Tibial artery (tissue), 4 donors: ENCODE measurements around the gene EXOSC5.

Experiments
- DNase-seq, 2 donors: peaks; one replicate each; pipeline ENCODE4 v3.0.0-alpha.2; 2019
- H3K27ac ChIP-seq, 2 donors: fragments of 200-600 bp; sonication (generic) in 1 of 2; 1 replicate in 1 of 2; 2 replicates in 1 of 2; pipeline ENCODE4 v1.5.1; 2018 to 2019; ENCODE audit warnings: mild to moderate bottlenecking in 1 of 2
- H3K27me3 ChIP-seq, 2 donors: fragments of 200-600 bp; sonication (generic) in 1 of 2; one replicate each; pipeline versions ENCODE4 v1.5.1 to v1.6.0; 2016 to 2019
- H3K36me3 ChIP-seq, 3 donors: fragments of 200-600 bp; sonication (generic) in 2 of 3; one replicate each; pipeline ENCODE4 v1.5.1; 2016 to 2019; ENCODE audit warnings: mild to moderate bottlenecking in 2 of 3
- H3K4me1 ChIP-seq, 4 donors: fragments of 200-600 bp; sonication (generic) in 2 of 4; 1 replicate in 3 of 4; 2 replicates in 1 of 4; pipeline ENCODE4 v1.5.1; 2016 to 2019
- H3K4me3 ChIP-seq, 2 donors: fragments of 200-600 bp; sonication (generic) in 1 of 2; 1 replicate in 1 of 2; 2 replicates in 1 of 2; pipeline ENCODE4 v1.5.1; 2018 to 2019; ENCODE audit warnings: mild to moderate bottlenecking in 2 of 2
- H3K9me3 ChIP-seq, 3 donors: fragments of 200-600 bp; sonication (generic) in 1 of 3; one replicate each; pipeline ENCODE4 v1.5.1; 2016 to 2019
- intact Hi-C: fragments of 100-400 bp; cut with DNase I; formaldehyde crosslinking; loops from one replicate; pipeline ENCODE4 v1.15.0; 2023; ENCODE audit warnings: low total_unique reads
- TF ChIP-seq, protein P1 (sequence below), 2 experiments: fragments of 200-600 bp in 1 of 2; fragments of 450-650 bp in 1 of 2; IDR thresholded peaks; one replicate each; pipeline ENCODE4 v1.5.1; 2017 to 2019; ENCODE audit warnings: antibody characterized with exemption in 2 of 2, mild to moderate bottlenecking in 1 of 2, moderate library complexity in 1 of 2

Gene EXOSC5

DNA sequence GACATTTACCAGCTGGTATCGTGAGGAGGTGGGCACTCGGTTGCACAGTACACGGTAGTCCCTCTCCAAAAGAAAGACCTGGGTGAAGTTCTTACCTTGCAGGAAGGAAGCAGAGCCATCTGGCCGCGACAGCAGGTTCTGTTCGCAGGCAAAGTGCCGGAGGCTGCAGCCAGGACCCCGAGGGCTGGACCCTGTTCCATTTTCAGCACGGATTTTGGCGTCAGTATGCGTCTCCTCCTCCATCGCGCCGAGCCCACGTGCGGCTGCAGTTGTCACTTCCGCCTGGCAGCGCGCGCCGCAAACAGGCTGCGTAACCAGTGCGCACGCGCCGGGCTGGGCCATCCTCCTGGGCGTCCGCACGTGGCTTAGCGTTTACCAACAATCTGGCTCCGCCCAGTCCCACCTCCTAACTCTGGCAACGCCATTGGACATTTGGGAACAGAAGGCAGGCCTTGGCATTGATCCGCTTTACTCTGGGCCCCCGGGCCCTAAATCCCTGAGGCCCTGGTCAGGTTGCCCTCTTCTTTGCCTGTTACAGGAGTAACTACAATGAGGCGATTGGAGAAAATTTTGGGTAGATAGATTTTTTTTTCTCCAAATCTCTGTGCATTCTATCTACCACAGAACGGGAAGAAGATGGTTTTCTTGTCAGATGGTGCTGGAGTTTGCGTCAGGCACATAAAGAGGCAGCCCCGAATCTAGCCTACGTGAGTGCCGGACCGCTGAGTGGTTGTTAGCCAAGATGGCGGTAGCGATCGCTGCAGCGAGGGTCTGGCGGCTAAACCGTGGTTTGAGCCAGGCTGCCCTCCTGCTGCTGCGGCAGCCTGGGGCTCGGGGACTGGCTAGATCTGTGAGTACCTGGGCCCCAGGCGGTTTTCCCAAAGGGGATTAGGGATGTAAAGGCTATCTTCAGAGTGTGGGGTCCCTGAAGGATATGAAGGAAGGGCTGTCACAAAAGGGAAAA lies at the start of gene EXOSC5, which contains the start of gene BCKDHA:
Gene EXOSC5 (minus strand): TSS at position 274 of the 964 bp plus-strand sequence. CDS start 31 bp downstream, at position 243.
Gene BCKDHA (plus strand): TSS at position 733 of the 964 bp plus-strand sequence. CDS start 10 bp downstream, at position 743.
- H3K9me3 ChIP-seq, result no peaks in the 10 kb centered on the region
- peaks cover 0 to 13% (median 8%) of the 10 kb centered on the region in 3 donors for H3K36me3 ChIP-seq
- no peaks in the 10 kb centered on the region for H3K27me3 ChIP-seq
- intact Hi-C loops, result no loop called here
- H3K4me1 ChIP-seq, result peaks cover 0 to 32% (median 20%) of the 10 kb centered on the region in 4 donors
- peak within 1 kb of the TSS; percentile 88 to 89 for H3K4me3 ChIP-seq
- TF ChIP-seq, protein P1, sequence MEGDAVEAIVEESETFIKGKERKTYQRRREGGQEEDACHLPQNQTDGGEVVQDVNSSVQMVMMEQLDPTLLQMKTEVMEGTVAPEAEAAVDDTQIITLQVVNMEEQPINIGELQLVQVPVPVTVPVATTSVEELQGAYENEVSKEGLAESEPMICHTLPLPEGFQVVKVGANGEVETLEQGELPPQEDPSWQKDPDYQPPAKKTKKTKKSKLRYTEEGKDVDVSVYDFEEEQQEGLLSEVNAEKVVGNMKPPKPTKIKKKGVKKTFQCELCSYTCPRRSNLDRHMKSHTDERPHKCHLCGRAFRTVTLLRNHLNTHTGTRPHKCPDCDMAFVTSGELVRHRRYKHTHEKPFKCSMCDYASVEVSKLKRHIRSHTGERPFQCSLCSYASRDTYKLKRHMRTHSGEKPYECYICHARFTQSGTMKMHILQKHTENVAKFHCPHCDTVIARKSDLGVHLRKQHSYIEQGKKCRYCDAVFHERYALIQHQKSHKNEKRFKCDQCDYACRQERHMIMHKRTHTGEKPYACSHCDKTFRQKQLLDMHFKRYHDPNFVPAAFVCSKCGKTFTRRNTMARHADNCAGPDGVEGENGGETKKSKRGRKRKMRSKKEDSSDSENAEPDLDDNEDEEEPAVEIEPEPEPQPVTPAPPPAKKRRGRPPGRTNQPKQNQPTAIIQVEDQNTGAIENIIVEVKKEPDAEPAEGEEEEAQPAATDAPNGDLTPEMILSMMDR (IDR thresholded peaks at IDR 0.05), result no peak
- peak; percentile 99 to 100 for DNase-seq
- peak within 1 kb of the TSS; percentile 94 to 96 for H3K27ac ChIP-seq

DNA sequence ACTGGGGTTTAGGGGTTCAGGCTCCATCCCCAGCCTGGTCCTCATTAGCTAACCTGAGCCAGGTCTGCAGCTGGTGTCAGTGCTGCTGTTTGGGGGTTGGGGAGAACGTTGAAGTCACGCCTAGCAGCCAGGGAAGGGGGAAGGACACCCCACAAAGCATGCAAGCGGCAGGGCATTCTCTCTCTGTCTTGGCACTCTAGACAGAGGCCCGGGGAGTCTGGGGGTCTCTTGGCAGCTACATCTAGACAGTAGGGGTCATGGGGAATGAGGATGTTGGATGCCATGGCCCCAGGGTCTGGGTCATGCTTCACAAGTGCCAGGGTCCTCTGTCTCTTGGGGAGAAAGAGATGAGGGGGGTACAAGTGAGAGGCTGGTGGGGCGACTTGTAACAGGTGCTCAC lies 48.4 kb upstream of the EXOSC5 start:
- Histone ChIP-seq H3K9me3 (no peaks in the 10 kb centered on the region), H3K36me3 (no peaks in the 10 kb centered on the region), H3K27me3 (peaks cover 0 to 29% of the 10 kb centered on the region in 2 donors), H3K27ac (no peak overlapping the region), H3K4me1 (peaks cover 0 to 10% (median 3%) of the 10 kb centered on the region in 4 donors), H3K4me3 (no peak overlapping the region)
- intact Hi-C loops, result no loop called here
- DNase-seq, result no peak
- TF ChIP-seq, protein P1 (IDR thresholded peaks at IDR 0.05), result no peak

DNA sequence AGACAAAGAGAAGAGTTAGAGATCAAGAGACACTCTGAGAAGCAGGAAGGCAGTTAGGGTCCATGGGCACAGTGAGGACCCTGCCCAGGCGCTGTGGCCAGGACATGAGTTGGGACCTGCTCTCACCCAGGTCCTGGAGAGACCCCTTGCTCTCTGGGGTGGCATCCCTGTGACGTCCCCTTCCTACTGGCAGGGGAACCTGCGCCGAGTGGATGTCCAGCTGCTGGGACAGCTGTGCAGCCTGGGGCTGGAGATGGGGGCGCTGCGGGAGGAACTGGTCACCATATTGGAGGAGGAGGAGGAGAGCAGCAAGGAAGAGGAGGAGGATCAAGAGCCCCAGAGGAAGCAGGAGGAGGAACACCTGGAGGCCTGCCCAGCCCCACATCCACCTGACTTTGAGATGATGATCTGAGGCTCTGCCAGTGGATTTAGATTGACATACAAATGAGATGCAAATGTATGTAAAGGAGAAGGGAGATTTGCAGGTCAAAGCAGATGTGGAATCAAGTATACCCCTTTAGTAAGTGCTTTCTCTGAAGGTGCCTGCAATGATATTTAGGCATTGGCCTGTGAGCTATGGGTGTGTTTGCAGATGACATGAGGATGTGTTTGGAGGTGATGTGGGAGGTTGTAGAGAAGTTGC lies 46.8 kb upstream of the EXOSC5 start:
- TF ChIP-seq, protein P1 (IDR thresholded peaks at IDR 0.05), result no peak
- Histone ChIP-seq H3K27ac (no peak overlapping the region), H3K4me3 (no peak overlapping the region), H3K9me3 (no peaks in the 10 kb centered on the region), H3K27me3 (peaks cover 0 to 29% of the 10 kb centered on the region in 2 donors), H3K4me1 (peaks cover 0 to 7% (median 3%) of the 10 kb centered on the region in 4 donors), H3K36me3 (no peaks in the 10 kb centered on the region)
- DNase-seq, result no peak
- intact Hi-C loops, result no loop called here

DNA sequence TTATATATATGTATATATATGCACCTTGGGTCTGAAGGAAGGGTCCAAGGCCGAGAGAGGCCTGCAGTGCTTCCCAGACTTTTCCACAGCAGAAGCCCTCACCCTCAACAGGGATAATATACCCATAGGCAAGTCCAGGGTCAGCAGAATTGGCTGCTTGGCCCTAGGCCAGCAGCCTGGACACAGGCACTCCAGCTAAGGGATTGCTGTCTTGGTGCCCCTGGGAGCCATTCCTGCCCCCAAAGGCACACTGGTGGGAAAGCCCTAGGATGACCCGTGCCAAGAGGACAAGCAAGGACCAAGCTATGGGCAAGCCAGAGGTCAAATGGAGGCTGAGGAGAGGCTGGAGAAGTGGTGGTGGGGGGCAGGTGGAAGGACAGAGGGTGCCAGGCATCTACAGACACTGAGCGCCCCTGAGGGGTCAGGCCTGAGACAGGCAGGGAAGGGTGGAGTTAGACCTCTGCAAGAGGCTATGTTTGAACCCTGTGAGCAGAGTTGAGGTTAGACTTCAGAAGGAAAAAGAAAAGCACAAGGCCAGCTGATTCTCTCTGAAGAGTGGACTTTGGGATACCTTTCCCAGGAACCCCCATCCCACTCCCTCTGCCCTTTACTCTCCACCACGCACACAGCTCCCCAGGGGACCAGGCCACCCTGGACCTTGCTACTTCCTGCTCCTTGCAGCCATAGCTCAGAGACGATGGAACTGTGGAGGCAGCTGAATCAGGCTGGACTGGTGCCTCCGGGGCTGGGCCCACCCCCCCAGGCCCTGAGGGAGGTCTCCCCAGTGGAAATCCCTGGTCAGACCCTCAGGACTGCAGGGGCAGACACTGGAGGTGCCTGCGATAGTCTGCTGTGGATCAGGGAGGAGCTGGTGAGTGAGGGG lies 45.6 kb upstream of the EXOSC5 start, which contains the start of gene ERICH4:
Gene ERICH4 (plus strand): TSS at position 684 of the 883 bp plus-strand sequence. CDS start 14 bp downstream, at position 698.
- intact Hi-C loops, result no loop called here
- peaks cover 0 to 9% (median 6%) of the 10 kb centered on the region in 4 donors for H3K4me1 ChIP-seq
- TF ChIP-seq, protein P1 (IDR thresholded peaks at IDR 0.05), result no peak
- H3K27me3 ChIP-seq, result peaks cover 0 to 29% of the 10 kb centered on the region in 2 donors
- no peaks in the 10 kb centered on the region for H3K9me3 ChIP-seq
- DNase-seq, result no peak
- H3K27ac ChIP-seq, result no peak within 1 kb of the TSS
- H3K4me3 ChIP-seq, result no peak within 1 kb of the TSS
- H3K36me3 ChIP-seq, result peaks cover 0 to 6% (median 0%) of the 10 kb centered on the region in 3 donors
